ENCODE data around the gene RBMS3.

The RBMS3 gene

GRCh38 chr3:29537889-29538609, 257.2 kb downstream of the RBMS3 start:
- DNase-seq = no peak

DNA sequence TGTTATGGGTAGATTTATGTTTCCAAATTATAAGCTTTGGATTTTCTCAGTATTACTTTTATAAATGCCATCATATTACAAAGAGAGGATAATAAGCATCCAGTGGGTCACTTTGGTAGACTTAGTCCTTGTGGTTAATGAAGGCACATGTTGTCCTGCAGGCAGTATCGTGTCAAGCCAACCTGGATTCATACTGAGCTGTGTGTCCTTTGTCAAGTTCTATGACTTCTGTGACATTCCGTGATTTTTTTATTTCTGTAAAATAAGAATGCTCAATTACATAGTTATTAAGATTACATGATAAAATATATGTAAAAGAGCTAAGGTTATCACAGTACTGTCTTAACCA, 257.7 kb downstream of the RBMS3 start:
- DNase-seq = no peak

DNA sequence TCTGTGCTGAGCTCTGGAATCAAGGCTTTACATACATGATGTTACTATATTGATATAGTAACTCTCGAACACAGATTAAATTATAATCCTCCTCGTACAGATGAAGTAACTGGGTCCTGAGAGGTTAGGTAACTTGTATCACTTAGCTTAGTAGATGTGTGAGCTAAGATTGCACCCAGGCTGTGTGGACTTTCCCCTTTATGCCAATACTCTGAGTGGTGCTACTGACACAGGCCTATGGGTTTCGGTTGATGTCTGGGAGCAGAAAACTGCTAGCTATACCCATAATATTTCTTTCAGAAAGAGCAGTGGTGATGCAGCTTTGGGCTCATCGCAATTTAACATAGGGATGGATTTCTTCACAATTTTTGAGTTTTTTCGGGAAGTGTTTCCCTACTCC, 259.7 kb downstream of the RBMS3 start:
- no peak for DNase-seq

- DNase-seq = no peak
Measured at GRCh38 chr3:29544701-29545363, 264.0 kb downstream of the RBMS3 start.

DNA sequence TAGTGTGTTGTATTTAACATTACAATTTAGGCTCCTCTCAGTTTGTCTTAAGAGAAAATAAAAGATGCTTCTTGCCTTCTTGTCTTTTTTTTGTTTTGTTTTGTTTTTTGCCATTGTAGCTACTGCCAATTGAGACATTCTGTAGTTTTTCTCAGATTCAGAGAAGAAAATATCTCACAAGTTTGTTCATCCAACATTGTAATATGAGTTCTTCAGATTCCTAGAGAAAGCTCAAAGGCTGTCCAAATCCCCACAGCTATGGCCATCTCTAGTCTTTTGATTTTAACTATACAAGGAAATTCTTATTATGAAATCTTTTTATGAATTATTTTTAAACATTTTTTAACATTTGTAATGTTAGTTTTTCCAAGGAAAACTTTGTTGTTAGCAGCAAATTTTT, 264.7 kb downstream of the RBMS3 start:
- no peak for DNase-seq

- DNase-seq = no peak
Measured at GRCh38 chr3:29552051-29552450, 271.2 kb downstream of the RBMS3 start.

- DNase-seq = no peak
Measured at GRCh38 chr3:29554566-29554965, 273.7 kb downstream of the RBMS3 start.

GRCh38 chr3:29555590-29555989, 274.7 kb downstream of the RBMS3 start:
- DNase-seq = no peak

- DNase-seq = no peak
Measured at GRCh38 chr3:29557186-29557585, 276.3 kb downstream of the RBMS3 start.

GRCh38 chr3:29557825-29558224, 277.0 kb downstream of the RBMS3 start:
- DNase-seq = no peak

DNA sequence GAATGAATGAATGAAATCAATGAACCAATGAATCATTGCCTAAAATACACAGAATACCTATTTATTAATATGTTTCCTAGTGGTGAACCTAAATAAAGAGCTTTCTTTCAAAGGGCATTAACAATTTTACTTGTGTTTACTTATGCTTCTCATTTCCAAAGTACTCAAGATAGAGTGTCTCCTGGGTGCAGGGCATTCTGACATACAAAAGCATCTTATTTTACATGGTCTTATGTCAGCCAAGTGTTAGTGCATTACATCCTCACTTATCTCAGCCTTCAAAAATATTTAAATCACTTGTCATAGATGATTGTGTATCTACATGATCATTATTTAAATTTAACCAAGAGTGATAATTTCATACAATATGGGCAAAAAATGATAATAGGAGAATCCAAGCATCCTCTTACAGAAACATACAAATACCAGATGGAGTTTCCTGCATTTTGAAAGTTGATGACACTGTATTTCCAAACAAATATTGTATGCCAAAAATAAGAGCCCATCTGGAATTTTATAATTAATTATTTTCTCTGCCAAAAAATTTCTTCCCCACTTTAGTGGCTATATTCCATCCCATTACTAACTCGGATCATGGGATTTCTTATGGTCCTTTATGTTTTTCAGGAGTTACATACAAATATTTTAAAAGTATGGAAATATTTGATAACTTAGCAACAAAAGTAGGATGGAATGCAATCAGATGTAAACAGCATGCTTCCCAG, 279.0 kb downstream of the RBMS3 start:
- DNase-seq = no peak

- DNase-seq = no peak
Measured at GRCh38 chr3:29561651-29562149, 280.8 kb downstream of the RBMS3 start.

- DNase-seq = no peak
Measured at GRCh38 chr3:29565236-29565635, 284.4 kb downstream of the RBMS3 start.

GRCh38 chr3:29567501-29567900, 286.6 kb downstream of the RBMS3 start:
- DNase-seq = no peak

- DNase-seq = no peak
Measured at GRCh38 chr3:29568355-29568754, 287.5 kb downstream of the RBMS3 start.

DNA sequence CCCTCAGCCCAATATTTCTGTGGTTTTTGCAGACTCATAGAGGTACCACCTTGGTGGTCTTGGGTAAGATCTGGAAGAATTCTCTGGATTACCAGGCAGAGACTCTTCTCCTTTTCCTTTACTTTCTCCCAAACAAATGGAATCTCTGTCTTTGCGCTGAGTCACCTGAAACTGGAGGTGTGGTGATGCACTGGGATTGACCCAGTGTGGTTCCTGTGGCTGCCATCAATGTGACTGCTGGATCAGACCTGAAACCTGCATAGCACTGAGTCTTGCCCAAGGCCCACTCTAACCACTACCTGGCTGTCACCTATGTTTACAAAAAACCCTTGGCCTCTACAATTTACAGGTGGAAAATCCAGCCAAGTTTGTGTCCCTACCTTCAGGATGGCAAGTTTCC, 295.3 kb downstream of the RBMS3 start:
- DNase-seq = no peak

DNA sequence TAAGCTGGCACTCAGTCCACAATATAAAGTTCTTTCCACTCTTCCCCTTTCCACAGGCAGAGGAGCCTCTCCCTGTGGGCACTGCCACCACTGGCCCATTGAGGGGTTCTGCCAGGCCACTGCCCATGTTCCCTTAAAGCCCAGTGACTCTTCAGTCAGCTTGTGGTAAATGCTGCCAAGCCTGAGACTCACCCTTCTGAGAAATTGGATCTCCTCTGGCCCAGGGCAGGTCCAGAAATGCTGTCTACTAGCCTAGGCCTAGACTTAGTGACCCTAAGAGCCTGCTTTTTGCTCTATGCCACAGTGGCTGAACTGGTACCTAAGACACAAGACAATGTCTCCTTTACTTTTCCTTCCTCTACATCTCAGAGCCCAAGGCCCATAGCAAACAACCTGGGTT, 295.8 kb downstream of the RBMS3 start:
- DNase-seq = no peak

DNA sequence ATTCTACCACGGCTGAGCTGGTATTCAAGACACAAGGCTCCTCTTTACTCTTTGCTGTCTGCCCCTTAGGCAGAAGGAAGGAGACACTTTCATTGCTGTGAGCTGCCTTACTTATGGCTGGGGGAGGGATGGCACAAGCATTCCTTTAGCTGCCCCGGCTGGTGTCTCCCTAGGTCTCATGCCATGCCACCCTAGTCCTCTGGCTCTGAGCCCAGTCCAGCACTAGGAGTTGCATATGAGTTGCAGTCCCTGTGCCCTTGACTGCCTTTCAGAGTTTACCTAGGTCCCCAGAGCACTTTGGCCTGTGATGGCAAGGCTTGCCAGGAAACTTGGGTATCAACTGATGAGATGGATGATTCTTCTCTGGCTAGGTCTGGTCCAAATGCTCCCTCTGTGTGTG, 296.4 kb downstream of the RBMS3 start:
- DNase-seq = no peak

- DNase-seq = no peak
Measured at GRCh38 chr3:29581311-29581710, 300.4 kb downstream of the RBMS3 start.

GRCh38 chr3:29582273-29582672, 301.4 kb downstream of the RBMS3 start:
- no peak for DNase-seq

GRCh38 chr3:29583861-29584260, 303.0 kb downstream of the RBMS3 start:
- no peak for DNase-seq

GRCh38 chr3:29585368-29585767, 304.5 kb downstream of the RBMS3 start:
- no peak for DNase-seq

GRCh38 chr3:29587340-29587739, 306.5 kb downstream of the RBMS3 start:
- DNase-seq = no peak

- no peak for DNase-seq
Measured at GRCh38 chr3:29590012-29590411, 309.1 kb downstream of the RBMS3 start.
